ENCODE data around the gene PAM.

PAM gene

DNA sequence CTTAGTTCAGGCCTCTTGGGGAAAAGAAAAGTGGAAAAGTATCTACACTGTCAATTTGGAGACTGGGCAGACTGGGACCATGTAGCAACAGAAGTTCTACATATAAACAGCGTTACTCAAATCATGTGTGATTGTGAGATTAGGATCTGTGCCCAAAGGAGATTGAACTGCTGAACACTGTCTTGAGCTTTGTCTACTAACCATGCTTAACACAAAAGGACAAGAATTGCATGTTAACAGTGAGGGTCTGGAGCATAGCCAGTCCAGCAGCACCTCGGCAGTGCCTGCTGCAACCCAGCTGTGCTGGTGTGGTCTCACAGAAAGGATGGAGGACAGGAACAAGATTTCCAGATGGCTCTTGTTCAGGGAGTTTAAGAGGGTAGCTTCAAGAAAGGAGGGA lies 5.7 kb downstream of the PAM start:
- no peak for DNase-seq (ENCODE audit: low spot score)
- TF ChIP-seq, protein P1, sequence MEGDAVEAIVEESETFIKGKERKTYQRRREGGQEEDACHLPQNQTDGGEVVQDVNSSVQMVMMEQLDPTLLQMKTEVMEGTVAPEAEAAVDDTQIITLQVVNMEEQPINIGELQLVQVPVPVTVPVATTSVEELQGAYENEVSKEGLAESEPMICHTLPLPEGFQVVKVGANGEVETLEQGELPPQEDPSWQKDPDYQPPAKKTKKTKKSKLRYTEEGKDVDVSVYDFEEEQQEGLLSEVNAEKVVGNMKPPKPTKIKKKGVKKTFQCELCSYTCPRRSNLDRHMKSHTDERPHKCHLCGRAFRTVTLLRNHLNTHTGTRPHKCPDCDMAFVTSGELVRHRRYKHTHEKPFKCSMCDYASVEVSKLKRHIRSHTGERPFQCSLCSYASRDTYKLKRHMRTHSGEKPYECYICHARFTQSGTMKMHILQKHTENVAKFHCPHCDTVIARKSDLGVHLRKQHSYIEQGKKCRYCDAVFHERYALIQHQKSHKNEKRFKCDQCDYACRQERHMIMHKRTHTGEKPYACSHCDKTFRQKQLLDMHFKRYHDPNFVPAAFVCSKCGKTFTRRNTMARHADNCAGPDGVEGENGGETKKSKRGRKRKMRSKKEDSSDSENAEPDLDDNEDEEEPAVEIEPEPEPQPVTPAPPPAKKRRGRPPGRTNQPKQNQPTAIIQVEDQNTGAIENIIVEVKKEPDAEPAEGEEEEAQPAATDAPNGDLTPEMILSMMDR (IDR thresholded peaks at IDR 0.05): no peak
- Histone ChIP-seq H3K27ac (peak overlapping the region; percentile 5 to 35), H3K4me3 (no peak overlapping the region)

DNA sequence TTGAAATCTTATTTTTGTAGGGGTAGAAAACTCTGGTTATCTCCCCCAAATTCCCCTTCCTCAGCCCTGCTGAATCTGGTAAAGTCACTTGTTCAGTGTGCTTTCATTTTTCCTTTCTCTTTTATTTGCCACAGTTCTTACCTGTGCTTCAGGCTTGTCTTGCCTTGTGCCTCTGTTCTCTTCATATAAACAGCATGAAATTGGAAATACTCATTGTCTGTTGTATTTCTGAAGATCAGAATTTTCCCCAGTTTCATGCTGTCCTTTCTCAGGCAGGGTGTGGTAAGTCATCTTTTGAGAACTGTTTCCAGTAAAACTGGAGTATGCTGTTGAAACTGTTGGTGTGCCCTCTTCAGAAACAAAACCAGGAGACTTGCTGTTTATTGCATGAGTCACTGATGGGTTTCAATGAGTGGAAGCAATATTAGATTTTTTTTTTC lies 7.0 kb downstream of the PAM start:
- TF ChIP-seq, protein P1 (IDR thresholded peaks at IDR 0.05): no peak
- Histone ChIP-seq H3K4me3 (peak overlapping the region; percentile 29), H3K27ac (peak overlapping the region in 1 of 2 donors; percentile 30)
- DNase-seq (ENCODE audit: low spot score): no peak

DNA sequence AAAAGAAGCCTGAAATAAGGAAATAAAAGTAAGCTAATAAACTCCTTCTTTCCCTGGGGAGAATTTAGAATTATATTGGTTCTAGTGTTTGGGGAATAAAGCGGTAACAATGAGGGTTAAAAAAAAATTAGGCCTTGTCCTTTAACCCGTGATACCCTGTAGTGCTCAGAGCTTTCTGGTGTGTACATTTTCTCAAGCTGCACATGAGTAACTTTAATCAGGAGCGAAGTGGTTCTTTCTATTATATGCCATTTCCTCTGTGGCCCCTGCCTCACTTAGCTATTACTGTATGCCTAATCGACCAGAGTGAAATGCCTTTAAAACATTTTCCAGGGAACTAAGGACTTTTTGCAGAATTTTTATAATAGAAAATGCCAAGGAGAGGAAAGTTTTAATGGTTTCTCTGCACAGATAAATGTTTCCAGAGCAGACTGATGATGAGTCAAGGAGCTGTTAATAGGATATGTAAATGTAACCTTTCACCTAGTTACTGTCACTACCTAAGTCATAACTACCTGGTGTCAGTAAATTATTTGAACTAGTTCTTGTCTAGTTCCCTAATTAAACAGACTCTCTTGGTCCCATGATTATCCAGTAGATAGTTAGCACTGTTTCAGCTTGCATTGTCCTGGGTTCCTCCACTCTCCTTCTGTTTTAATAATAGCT lies 7.6 kb downstream of the PAM start:
- no peak for DNase-seq (ENCODE audit: low spot score)
- Histone ChIP-seq H3K27ac (no peak overlapping the region), H3K4me3 (no peak overlapping the region)
- TF ChIP-seq, protein P1 (IDR thresholded peaks at IDR 0.05): no peak

GRCh38 chr5:102763734-102764133 lies 8.6 kb downstream of the PAM start:
- no peak for DNase-seq (ENCODE audit: low spot score)
- Histone ChIP-seq H3K27ac (no peak overlapping the region), H3K4me3 (no peak overlapping the region)
- TF ChIP-seq, protein P1 (IDR thresholded peaks at IDR 0.05): no peak

GRCh38 chr5:102764381-102765004 lies 9.4 kb downstream of the PAM start:
- Histone ChIP-seq H3K27ac (no peak overlapping the region), H3K4me3 (no peak overlapping the region)
- DNase-seq (ENCODE audit: low spot score): no peak
- TF ChIP-seq, protein P1 (IDR thresholded peaks at IDR 0.05): no peak

- Histone ChIP-seq H3K4me3 (no peak overlapping the region), H3K27ac (no peak overlapping the region)
- DNase-seq (ENCODE audit: low spot score): no peak
- TF ChIP-seq, protein P1 (IDR thresholded peaks at IDR 0.05): no peak
Measured at GRCh38 chr5:102765350-102765749, 10.2 kb downstream of the PAM start.
